ENCODE data around the gene TMEM134.
"Not testable (repeated sequence)": the region's sequence is repeated elsewhere in the genome, so short reads cannot be mapped to it uniquely, and the experiment has no call there.

Gene TMEM134

DNA sequence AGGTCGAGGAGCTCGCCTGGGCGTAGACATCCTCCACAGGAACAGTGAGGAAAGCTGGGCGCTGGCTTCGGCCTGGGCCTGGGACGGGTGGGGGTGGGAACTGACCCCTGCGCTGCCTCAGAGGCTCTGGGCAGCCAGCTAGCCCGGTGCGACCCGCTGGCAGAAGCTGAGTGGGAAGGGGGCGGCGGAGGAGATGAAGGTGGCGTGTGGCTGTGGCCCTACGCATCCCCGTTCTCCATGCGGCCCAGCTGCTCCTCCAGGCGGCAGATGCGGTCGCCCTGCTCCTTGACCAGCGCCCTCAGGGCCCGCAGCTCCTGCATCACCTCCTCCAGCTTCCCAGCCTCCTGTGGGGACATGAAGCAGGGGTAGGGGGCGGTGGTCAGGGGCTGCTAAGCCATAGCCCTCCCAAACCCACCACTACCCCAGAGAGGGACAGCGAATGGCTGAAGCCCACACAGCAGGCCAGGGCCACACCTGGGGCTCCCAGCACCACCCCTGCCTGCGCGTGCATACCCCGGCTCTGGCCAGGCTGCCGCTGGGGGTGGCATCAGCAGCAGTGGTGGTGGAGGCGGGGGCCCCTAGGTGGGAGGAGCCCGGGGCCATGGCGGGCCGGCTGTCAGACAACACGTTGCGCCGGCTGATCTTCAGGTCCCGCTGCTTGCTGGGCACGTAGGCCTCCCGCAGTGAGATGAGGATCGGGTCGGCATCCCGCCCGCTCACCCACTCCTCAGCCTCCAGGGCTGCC is 30.7 kb downstream of the TMEM134 start:
- DNase-seq (ENCODE audit: low read depth in 3 of 3), result peak; percentile 64 to 87 (median 80)

DNA sequence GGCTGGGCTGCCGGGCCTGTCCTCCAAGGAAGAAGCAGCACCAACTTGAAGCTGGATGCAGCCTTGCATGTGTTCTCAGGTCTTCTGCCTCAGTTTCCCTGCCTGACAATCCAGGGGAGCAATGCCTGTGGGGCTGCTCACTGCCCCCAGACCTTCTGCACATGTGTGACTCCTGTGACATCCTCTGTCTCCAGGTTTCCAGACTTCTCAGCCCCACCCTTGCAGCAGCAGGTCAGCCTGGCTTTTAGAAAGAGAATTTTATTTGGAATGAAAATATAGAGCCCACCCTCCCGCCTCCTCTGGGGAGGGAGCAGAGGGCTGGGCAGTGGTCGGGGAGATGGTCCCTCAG is 31.3 kb downstream of the TMEM134 start:
- no peak for DNase-seq (ENCODE audit: low read depth in 3 of 3)

GRCh38 chr11:67437082-67437808 is 31.8 kb downstream of the TMEM134 start, which contains the start of gene PTPRCAP:
PTPRCAP (minus strand) TSS chr11:67437682; CDS start chr11:67437619, 63 bp downstream.
- DNase-seq (ENCODE audit: low read depth in 3 of 3), result peak in 1 of 3 donors; percentile 40

DNA sequence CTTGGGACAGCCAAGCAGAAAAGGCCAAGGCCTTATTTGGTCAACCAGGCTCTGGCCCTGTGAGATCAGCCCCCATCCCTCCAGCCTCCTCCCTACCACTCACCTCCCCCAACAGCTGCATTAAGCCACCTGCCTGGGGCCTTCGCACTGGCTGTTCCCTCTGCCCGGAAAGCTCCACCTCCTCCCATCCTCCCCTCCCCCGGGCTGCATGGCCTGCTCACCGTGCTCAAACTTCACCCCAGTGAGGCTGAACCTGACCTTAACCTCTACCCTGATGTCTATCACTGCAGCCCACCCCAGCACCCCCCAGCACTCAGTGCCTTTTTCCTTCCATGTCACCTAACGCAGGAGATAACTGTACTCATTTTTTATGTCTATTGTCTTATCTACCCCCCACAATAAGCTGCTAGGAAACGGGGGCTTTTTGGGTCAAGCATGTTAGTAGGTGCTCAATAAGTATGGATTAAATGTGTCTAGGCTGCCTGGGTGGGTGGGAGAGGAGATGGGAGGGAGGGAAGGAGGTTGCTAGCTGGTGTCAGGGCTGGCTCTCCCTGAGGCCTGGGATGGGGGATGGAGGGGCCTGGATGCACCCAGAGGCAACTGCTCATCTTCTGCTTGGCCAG is 32.5 kb downstream of the TMEM134 start:
- peak; percentile 64 to 80 (median 67) for DNase-seq (ENCODE audit: low read depth in 3 of 3)

- no peak for DNase-seq (ENCODE audit: low read depth in 3 of 3)
Measured at GRCh38 chr11:67435727-67436458, 33.2 kb downstream of the TMEM134 start.

GRCh38 chr11:67435031-67435726 is 33.9 kb downstream of the TMEM134 start:
- no peak for DNase-seq (ENCODE audit: low read depth in 3 of 3)

- DNase-seq (ENCODE audit: low read depth in 3 of 3), result no peak
Measured at GRCh38 chr11:67434395-67434881, 34.6 kb downstream of the TMEM134 start.

DNA sequence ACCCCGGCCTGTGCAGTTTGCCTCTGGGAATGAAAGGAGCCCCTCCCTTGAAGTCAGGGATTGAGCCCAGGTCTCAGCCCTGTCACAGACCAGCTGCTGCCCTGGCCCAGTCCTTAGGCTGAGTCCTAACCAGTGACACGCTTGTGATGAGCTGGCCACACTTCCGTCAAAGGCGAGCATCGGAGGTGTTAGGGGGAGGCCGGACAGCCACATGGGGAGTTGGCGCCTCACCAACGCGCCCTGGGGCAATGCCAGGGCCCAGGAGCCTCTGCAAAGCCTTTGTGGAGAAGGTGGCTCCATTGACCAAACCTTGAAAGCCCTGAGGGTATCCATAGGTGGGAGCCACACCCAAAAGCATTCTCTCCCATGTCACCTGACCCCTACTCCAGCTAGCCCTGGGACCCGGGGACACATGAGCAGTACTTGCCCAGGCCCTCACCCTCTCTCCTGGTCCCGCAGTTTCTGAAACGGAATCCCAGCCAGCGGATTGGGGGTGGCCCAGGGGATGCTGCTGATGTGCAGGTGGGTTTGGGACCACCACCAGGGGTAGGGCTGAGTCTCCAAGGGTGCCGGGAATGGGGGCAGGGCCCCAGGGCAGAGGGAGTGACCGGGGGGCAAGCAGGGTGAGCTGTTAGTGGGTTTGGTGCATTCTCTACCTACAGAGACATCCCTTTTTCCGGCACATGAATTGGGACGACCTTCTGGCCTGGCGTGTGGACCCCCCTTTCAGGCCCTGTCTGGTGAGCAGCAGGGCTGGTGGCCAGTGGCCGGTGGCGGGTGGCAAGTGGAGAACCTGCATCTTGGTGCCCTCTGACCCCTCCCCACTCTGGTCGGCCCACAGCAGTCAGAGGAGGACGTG is 35.3 kb downstream of the TMEM134 start:
- no peak for DNase-seq (ENCODE audit: low read depth in 3 of 3)

GRCh38 chr11:67432655-67433349 is 36.2 kb downstream of the TMEM134 start:
- no peak for DNase-seq (ENCODE audit: low read depth in 3 of 3)

DNA sequence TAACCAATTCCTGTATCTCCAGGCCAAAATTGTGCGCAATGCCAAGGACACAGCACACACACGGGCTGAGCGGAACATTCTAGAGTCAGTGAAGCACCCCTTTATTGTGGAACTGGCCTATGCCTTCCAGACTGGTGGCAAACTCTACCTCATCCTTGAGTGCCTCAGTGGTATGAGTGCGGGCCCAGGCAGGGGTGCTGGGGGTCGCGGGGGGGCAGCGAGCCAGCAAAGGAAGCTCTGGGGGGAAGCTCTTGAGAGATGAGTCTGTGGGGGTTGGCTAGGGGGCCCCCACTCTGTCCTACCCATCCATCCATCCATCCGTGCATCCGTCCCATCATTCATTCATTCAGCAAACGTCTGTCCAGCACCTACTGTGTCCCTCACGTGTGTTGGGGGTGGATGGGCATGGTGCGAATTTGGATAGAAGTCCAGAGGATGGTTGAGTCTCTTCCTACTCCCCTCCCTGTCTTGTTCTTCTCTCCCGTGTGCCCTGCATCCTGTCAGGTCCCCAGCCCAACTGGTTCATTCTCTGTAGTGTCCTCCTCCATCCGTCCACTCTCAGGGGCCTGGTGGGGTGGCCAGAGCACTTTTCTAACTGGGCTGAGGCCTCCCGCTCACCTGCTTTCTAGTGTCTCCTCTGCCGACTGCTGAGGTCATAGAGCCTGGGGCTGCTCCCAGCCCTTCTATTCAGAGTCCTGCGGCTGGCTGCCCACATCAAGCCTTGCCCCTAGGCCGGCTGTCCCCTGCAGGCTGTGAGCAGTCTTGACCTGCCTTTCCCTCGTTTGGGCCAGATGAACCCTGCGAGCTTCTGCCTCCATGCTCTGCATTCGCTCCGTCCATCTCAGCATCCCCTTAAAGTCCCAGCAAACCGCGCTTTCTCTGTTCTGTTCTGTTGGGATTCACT is 37.5 kb downstream of the TMEM134 start:
- DNase-seq (ENCODE audit: low read depth in 3 of 3), result no peak

GRCh38 chr11:67429722-67430121 is 39.3 kb downstream of the TMEM134 start:
- no peak for DNase-seq (ENCODE audit: low read depth in 3 of 3)

DNA sequence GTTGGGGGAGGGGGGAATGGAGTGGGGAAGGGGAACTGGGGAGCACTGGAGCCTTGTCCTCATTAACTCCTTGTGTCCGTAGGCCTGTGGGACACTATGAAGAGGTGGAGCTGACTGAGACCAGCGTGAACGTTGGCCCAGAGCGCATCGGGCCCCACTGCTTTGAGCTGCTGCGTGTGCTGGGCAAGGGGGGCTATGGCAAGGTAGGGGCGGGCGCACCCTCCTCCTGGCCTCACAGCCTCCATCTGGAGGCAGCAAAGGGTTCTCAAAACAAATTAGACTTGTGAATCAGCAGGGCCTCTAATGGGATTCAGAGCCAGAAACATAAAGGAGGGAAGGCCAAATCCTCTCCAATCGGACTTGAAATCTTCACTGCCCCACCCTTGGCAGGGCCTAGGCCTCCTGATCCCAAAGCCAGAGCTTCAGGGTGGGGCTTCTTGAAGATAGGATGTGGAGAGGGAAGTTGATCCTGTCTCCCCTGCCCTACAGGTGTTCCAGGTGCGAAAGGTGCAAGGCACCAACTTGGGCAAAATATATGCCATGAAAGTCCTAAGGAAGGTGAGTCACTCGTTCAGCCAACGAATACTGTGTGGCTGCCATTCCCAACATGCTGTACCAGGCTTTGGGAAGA is 39.9 kb downstream of the TMEM134 start:
- DNase-seq (ENCODE audit: low read depth in 3 of 3), result no peak

- DNase-seq (ENCODE audit: low read depth in 3 of 3), result peak; percentile 96 to 100 (median 99)
Measured at GRCh38 chr11:67428052-67429001, 40.7 kb downstream of the TMEM134 start, which contains the start of gene RPS6KB2. RPS6KB2 (plus strand) TSS chr11:67428494; CDS start chr11:67428546, 52 bp downstream.

- DNase-seq (ENCODE audit: low read depth in 3 of 3), result not testable (repeated sequence)
Measured at GRCh38 chr11:67427364-67427859, 41.6 kb downstream of the TMEM134 start.

DNA sequence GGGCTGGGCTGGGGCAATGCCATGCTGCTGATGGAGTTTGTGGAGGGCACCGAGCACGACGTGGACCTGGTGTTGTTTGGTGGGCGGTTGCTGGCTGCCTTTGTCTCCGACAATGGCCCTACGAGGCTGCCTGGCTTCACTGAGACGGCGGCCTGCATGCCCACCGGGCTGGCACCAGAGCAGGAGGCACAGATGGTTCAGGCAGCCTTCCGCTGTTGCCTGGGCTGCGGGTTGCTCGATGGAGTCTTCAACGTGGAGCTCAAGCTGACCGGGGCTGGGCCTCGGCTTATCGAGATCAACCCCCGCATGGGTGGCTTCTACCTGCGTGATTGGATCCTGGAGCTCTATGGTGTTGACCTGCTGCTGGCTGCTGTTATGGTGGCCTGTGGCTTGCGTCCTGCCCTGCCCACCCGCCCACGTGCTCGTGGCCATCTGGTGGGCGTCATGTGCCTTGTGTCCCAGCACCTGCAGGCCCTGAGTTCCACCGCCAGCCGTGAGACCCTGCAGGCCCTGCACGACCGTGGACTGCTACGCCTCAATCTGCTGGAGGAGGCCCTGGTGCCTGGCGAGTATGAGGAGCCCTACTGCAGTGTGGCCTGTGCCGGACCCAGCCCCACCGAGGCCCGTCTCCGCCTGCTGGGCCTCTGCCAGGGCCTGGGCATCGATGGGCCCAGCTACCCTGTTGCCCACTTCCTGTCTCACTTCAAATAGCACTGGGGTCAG is 45.0 kb downstream of the TMEM134 start:
- no peak for DNase-seq (ENCODE audit: low read depth in 3 of 3)

DNA sequence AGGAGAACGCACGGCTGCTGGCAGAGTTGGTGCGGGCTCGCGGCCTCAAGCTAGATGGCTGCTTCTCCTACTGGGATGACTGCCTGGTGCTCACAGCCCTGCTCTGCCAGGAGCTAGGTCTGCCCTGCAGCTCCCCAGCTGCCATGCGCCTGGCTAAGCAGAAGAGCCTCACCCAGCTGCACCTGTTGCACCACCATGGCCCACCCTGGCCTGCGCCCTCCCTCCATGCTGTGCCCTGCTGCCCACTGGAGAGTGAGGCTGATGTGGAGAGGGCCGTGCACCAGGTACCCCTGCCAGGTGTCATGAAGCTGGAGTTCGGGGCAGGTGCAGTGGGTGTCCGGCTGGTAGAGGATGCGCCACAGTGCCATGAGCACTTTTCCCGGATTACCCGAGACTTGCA is 45.6 kb downstream of the TMEM134 start:
- DNase-seq (ENCODE audit: low read depth in 3 of 3), result no peak

Measured in stimulated activated CD4-positive, alpha-beta T cell treated with anti-CD3 and anti-CD28 coated beads, TNF-alpha, amount 100 ng/mL, for 48 hours (primary cell).